Measurements from ENCODE around the gene MTMR4. TPM values are rescaled to one million over a fixed set of nuclear protein-coding genes. Genes with fewer than 3 reads are reported as not detected.

Gene MTMR4
- total and polyA plus RNA-seq, 8 donors: 5.8 to 126 (median 25.1) TPM

DNA sequence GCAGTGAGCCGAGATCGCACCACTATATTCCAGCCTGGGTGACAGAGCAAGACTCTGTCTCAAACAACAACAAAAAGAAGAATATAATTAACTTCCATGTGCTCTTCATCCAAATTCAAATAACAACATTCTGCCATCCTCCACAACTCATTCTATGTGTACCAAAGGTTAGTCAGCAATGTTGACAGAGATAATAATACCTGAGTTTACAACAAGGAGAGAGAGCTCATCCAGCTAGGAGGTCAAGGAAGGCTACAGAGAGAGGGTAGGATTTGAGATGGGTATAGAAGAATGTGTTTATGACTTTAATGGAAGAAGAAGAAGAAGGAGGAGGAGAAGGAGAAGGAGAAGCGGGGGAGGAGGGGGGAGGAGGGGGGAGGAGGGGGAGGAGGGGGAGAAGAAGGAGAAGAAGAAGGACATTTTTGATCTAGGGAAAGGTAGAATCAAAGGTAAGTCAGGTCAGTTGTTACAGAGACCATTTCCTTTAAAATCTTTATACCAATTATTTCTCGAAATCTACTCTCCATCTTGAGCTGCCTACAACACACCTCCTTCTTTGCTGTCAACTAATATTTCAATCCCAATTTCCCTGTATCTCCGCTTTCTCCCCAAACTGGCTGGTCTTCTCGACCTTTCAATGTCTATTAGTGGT is 16.1 kb downstream of the MTMR4 start:
- Histone ChIP-seq H3K9me3 (no peaks in the 10 kb centered on the region), H3K27me3 (no peaks in the 10 kb centered on the region), H3K27ac (no peak overlapping the region), H3K36me3 (peaks cover 65 to 98% (median 97%) of the 10 kb centered on the region in 4 donors), H3K4me1 (no peaks in the 10 kb centered on the region), H3K4me3 (no peak overlapping the region)
- 84 to 98% (median 96%) methylated on average over 5 to 6 of the region's 6 CpGs for WGBS, 5 donors
- intact Hi-C loops (cut with DNase I; ENCODE audit: low total_unique reads): no loop called here
- TF ChIP-seq, protein P1, sequence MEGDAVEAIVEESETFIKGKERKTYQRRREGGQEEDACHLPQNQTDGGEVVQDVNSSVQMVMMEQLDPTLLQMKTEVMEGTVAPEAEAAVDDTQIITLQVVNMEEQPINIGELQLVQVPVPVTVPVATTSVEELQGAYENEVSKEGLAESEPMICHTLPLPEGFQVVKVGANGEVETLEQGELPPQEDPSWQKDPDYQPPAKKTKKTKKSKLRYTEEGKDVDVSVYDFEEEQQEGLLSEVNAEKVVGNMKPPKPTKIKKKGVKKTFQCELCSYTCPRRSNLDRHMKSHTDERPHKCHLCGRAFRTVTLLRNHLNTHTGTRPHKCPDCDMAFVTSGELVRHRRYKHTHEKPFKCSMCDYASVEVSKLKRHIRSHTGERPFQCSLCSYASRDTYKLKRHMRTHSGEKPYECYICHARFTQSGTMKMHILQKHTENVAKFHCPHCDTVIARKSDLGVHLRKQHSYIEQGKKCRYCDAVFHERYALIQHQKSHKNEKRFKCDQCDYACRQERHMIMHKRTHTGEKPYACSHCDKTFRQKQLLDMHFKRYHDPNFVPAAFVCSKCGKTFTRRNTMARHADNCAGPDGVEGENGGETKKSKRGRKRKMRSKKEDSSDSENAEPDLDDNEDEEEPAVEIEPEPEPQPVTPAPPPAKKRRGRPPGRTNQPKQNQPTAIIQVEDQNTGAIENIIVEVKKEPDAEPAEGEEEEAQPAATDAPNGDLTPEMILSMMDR (IDR thresholded peaks at IDR 0.05): no peak
- TF ChIP-seq EP300 (IDR thresholded peaks at IDR 0.05): no peak
- no peak for DNase-seq

DNA sequence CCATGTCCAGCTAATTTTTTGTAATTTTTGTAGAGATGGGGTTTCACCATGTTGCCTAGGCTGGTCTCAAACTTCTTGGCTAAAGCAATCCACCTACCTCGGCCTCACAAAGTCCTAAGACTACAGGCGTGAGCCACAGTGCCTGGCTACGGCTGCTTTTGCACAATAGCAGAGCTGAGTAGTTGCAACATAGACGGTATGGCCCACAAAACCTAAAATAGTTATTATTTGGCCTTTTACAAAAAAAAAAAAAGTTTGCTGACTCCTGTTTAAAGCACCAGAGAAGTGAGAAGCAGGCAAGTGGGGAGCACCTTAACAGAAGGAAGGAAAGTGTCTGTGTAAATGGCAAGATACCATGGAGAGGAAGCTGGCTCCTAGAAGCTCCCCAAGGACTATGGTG is 20.9 kb downstream of the MTMR4 start:
- no peaks in the 10 kb centered on the region for H3K4me1 ChIP-seq
- WGBS, 5 donors: 91 to 96% (median 92%) methylated on average over 4 of the region's 4 CpGs
- H3K9me3 ChIP-seq: no peaks in the 10 kb centered on the region
- intact Hi-C loops (cut with DNase I; ENCODE audit: low total_unique reads): no loop called here
- H3K27ac ChIP-seq: no peak overlapping the region
- H3K4me3 ChIP-seq: no peak overlapping the region
- DNase-seq: no peak
- peaks cover 73 to 98% (median 96%) of the 10 kb centered on the region in 4 donors for H3K36me3 ChIP-seq
- H3K27me3 ChIP-seq: no peaks in the 10 kb centered on the region
- TF ChIP-seq POLR2A (IDR thresholded peaks at IDR 0.05): no peak
- no peak for TF ChIP-seq POLR2AphosphoS5 (IDR thresholded peaks at IDR 0.05)
- TF ChIP-seq EP300 (IDR thresholded peaks at IDR 0.05): no peak
- TF ChIP-seq, protein P1 (IDR thresholded peaks at IDR 0.05): no peak

DNA sequence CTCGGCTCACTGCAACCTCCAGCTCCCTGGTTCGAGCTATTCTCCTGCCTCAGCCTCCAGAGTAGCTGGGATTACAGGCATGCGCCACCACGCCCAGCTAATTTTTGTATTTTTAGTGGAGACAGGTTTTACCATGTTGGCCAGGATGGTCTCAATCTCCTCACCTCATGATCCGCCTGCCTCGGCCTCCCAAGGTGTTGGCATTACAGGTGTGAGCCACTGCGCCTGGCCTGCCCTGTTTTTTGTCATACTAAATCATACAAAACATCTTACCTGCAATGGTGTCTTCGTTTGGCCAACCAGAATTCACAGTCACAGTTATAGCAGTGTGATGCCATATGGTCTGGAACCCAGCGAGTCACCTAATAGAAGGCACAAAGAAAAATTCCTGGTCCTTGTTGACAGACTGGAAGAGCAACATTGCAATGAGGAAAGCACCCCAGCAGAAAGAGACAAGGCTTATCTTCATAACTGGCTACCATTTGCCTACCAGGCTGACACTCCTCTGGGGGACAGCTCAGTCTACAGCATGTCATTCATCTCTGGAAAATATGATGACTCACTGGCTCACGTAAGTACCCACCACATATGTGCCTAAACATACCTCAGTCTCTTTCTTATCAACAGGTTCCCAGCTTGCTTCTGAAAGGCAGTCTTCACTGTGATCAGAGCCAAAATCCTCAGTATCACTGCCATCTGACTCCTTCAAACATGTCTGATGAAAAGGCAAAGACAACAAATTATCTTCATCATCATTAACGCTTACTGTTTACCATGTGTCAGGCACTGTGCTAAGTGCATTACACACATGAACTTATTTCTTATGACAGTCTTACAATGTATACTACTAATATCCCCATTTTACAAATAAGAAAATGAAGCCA is 22.0 kb downstream of the MTMR4 start:
- Histone ChIP-seq H3K4me3 (no peak overlapping the region), H3K9me3 (no peaks in the 10 kb centered on the region), H3K27me3 (no peaks in the 10 kb centered on the region), H3K27ac (no peak overlapping the region), H3K4me1 (peaks cover 0 to 6% (median 0%) of the 10 kb centered on the region in 4 donors), H3K36me3 (peaks cover 71 to 100% (median 98%) of the 10 kb centered on the region in 4 donors)
- DNase-seq: no peak
- TF ChIP-seq POLR2AphosphoS5 (IDR thresholded peaks at IDR 0.05) (no peak), EP300 (IDR thresholded peaks at IDR 0.05) (no peak), POLR2A (IDR thresholded peaks at IDR 0.05) (no peak)
- TF ChIP-seq, protein P1 (IDR thresholded peaks at IDR 0.05): no peak
- WGBS, 5 donors: 90 to 93% (median 92%) methylated on average over 11 of the region's 11 CpGs
- intact Hi-C loops (cut with DNase I; ENCODE audit: low total_unique reads): no loop called here

DNA sequence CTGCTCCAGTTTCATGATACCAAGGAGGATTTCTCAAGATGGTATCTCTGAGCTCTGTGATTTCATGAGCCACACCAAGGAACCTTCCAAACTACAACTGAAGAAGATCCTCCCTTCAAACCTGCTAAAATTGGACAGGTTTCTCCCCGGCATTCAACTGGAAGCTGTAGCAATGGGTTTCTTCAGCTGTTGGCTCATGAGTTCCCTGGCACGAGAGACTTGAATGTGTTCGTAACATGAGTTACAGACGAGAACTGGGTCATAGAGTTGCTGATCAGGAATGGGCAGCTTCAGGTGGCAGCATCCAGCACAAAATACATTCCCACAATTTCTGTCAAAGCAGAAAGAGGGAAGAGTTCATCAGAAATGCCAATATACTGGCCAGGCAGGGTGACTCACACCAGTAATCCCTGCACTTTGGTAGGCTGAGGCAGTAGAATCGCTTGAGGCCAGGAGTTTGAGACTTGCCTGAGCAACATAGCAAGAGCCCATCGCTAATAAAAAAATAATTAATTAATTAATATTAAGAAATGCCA is 22.9 kb downstream of the MTMR4 start:
- no peaks in the 10 kb centered on the region for H3K27me3 ChIP-seq
- peaks cover 0 to 10% (median 0%) of the 10 kb centered on the region in 4 donors for H3K4me1 ChIP-seq
- no peak overlapping the region for H3K4me3 ChIP-seq
- no peaks in the 10 kb centered on the region for H3K9me3 ChIP-seq
- WGBS, 5 donors: 92 to 96% (median 92%) methylated on average over 6 of the region's 6 CpGs
- no peak for DNase-seq
- peaks cover 65 to 97% (median 94%) of the 10 kb centered on the region in 4 donors for H3K36me3 ChIP-seq
- TF ChIP-seq POLR2AphosphoS5 (IDR thresholded peaks at IDR 0.05): no peak
- no peak for TF ChIP-seq EP300 (IDR thresholded peaks at IDR 0.05)
- TF ChIP-seq, protein P1 (IDR thresholded peaks at IDR 0.05): no peak
- TF ChIP-seq POLR2A (IDR thresholded peaks at IDR 0.05): no peak
- intact Hi-C loops (cut with DNase I; ENCODE audit: low total_unique reads): no loop called here
- no peak overlapping the region for H3K27ac ChIP-seq
